Stimulated activated CD4-positive, alpha-beta T cell treated with anti-CD3 and anti-CD28 coated beads, Interleukin-4, amount 100 ng/mL, for 4 hours (primary cell): ENCODE data around the gene NSUN3.
"Not testable (repeated sequence)": the region's sequence is repeated elsewhere in the genome, so short reads cannot be mapped to it uniquely, and the experiment has no call there.

Source experiments
- DNase-seq, 2 experiments: peaks; one replicate each; pipeline ENCODE4 v3.0.0-alpha.2; 2020

NSUN3 gene

DNA sequence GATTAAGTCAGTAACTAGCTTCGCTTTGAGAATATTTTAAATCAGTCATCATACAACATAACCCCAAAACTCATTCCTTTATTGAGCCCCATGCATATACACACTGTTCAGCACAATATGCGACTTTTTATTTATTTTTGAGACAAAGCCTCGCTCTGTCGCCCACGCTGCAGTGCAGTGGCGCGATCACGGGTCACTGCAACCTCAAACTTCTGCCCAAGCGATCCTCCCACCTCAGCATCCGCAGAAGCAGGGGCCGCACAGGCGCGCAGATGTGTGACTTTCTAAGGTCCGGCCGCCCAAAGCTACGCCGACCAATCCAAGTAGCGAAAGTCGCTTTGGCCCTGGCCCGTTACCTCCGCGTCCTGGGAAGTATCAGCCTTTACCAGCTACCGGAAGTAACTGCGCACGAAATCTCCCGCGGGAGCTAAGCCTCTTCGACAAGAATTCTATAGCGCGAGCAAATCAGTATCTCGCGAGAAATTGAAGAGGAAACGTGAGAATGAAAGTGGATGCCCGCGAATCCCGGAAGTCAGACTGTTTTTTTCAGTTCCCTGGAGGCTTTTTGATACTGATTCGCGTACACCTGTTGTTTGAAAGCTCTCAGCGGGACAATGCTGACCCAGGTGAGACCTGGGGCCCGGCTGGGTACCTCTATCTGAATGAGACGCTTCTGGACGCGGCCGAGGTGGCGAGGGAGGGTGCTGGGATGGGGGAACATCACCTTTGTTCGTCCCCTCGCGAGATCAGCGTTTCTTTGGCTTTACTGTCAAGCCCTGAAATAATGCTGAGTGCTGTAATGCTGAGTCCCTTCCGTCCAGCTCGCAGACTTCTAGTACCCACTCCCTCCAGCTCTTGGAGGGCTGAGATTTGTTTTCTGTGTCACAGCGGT lies at the start of gene NSUN3, which contains the start of gene DHFR2:
Gene NSUN3, plus strand, starts transcription at position 549 of the 892 bp plus-strand sequence. Its CDS starts 66 bp downstream, at position 615.
Gene DHFR2, minus strand, starts transcription at position 404 of the 892 bp plus-strand sequence. CDS start 1,405 bp downstream, outside the sequence.
- DNase-seq, result peak; percentile 67 to 83

DNA sequence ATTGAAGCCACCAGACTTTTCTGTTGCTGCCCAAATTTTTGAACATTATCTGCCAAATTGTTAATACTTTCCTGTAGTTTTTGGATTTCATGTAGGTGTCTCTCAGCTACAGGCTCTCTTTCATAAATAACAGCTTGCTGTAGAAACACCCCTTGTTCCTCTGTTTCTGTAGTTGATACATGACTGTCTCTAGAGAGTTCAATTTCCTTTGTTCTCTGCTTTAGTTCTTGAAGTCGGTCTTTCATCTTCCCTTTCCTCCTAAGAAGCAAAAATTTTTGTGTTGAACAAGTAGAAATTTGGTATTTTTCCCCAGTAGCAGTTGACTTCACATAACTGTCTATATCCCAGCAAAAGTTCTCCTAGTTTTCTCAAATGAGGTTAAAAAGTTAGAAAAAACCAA lies 47.8 kb upstream of the NSUN3 start:
- no peak for DNase-seq

DNA sequence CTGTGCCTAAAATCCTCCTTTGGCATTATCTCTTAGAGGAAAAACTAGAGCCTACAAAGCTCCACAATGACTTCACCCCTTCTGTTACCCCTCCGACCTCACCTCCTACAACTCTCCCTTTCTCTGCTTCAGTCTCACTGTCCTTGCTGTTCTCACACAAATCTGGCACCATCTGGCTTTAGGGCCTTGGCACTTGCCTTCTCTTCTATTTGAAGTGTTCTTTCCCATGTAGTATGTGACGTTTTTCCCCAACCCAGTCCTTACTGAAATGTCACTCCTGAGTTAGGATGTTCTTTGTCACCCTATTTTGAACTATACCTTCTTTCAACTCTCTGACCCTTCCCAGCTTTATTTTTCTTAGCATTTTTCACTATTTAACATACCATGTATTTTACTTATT lies 43.2 kb upstream of the NSUN3 start:
- DNase-seq, result no peak

DNA sequence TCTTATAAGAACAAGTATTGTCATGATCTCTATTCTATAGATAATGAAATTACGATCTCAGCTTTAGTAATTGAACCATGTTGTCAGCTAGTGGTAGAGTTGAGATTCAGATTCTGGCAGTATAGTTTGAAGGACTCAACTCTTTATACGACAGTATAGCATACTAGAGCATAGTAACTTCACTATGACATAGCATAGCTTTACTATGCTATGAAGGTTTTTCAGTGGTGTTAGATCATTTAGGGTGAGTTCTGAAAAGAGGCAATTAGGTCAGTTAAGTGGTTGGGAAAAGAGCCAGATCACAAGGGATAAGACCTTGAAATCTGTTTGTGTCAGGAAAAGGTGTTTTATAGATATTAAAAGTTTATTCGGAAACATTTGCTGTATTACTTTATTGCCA lies 42.6 kb upstream of the NSUN3 start:
- DNase-seq, result no peak

DNA sequence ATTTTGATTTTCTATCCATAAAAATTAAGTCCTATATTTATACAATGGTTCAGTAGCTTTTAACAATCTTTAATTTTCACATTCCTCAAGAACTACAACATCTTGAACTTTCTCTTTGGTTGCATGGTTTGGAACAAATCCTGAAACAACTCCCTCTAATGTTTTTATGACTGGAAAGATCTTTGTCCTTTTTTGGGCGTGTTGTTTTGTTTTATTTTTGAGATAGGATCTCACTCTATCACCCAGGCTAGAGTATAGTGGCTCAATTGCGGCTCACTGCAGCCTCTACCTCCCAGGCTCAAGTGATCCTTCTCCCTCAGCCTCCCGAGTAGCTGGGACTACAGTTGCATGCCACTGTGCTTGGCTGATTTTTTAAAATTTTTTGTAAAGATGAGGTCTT lies 38.5 kb upstream of the NSUN3 start:
- no peak for DNase-seq

DNA sequence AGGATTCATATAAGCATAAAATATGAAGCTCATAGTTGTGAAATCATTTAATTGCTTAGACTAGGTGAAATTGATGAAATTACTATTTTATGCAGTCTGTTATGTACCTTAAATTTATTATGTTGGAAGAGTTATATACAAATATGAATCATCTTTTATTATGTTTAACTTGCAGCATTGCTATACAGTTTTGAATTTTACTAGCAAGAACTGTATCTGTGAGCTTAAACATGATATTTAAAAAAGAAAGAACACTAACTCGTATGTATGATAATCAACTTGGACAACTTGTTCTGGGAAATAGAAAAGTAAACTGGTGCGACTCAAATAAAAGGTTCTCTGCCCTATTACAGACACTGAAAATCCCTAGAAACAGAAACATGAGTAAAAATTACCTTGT lies 36.2 kb upstream of the NSUN3 start:
- DNase-seq, result no peak

DNA sequence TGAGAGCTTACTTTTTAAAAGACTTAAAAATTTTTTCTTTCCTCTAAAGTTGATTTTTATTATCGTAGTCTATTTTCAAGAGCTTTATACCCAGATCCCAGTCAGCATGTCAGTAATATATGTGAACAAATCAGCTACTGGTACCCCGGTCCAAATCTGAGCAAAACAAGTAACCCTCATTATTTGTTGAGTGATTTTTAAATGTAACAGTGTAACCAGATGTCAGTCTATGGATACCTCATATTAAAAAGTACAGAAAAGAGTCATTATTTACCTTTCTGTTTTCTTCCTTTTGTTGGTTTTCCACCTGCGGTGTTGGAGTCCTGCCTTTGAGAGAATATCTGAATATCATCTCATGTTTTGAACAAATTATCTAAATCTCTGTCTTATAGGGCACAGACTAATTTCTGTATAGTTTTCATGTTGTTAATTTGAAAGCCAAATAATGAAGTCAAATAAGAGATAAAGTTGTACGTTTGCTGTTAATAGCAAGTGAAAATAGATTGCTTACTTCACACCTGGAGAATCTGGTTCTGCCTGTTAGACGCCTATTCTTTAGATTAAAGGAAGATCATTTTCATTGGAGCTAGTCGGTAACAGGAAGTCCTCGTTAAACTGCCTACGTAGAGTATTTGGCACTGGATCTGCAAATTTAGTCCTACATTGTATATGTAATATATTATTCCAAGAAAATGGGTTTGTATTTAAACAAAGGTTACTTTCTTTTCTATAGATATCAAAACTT lies 34.6 kb upstream of the NSUN3 start, which contains the start of gene STX19:
Gene STX19, minus strand, starts transcription at position 505 of the 745 bp plus-strand sequence. CDS start 13,328 bp downstream, outside the sequence.
- DNase-seq, result no peak

DNA sequence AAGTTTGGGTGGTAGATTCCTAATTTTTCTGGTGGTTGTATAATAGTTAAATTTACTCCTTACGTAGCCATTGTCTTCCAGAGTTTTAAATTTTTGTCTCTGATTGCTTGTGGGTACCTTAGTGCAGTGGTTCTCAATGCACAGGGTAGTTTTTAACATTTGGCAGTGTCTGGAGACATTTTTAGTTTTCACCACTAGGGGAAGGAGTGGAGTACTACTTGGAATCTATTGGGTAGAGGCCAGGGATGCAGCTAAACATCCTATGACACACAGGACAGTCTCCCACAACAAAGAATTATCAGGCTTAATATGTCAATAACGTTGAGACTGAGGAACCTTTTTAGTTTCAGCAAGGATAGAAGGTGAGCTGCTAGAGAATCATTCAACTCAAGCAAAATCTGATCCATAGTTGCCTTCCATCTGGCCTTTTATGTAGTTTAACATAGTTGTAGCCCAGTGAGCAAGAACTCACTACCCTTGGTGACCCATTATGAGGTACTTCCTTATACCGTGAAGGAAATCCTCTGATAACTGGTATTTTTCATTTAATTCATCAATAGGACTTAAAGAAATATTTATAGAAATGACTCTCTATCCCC lies 25.9 kb upstream of the NSUN3 start:
- DNase-seq, result no peak

DNA sequence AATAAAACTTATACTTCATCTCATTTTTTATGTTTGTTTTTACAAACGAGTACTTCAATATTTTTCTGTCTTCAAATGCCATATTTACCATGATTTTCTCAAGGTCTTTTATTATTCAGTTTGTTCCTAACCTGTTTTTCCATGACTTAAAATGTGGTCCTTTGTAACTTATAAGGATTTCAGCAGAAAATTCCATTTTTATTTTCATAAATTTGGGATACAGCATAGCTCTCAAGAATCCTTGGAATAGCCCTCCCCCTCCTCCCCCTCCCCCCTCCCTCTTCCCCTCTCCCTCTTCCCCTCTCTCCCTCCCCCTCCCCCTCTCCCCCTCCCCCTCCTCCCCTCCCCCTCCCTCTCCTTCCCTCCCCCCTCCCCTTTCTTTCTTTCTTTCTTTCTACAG lies 19.6 kb upstream of the NSUN3 start:
- DNase-seq, result no peak

DNA sequence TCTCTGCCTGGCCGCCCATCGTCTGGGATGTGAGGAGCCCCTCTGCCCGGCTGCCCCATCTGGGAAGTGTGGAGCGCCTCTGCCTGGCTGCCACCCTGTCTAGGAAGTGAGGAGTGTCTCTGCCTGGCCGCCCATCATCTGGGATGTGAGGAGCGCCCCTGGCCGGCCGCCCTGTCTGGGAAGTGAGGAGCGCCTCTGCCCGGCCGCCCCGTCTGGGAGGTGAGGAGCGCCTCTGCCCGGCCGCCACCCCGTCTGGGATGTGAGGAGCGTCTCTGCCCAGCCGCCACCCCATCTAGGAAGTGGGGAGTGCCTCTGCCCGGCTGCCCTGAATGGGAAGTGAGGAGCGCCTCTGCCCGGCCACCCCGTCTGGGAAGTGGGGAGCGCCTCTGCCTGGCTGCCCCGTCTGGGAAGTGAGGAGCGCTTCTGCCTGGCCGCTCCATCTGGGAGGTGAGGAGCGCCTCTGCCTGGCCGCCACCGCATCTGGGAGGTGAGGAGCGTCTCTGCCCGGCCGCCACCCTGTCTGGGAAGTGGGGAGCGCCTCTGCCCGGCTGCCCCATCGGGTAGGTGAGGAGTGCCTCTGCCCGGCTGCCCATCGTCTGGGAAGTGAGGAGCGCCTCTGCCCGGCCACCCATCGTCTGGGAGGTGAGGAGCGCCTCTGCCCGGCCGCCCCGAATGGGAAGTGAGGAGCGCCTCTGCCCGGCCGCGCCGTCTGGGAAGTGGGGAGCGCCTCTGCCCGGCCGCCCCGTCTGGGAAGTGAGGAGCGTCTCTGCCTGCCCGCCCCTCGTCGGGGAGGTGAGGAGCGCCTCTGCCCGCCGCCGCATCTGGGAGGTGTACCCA lies 18.5 kb upstream of the NSUN3 start:
- DNase-seq, result not testable (repeated sequence)

DNA sequence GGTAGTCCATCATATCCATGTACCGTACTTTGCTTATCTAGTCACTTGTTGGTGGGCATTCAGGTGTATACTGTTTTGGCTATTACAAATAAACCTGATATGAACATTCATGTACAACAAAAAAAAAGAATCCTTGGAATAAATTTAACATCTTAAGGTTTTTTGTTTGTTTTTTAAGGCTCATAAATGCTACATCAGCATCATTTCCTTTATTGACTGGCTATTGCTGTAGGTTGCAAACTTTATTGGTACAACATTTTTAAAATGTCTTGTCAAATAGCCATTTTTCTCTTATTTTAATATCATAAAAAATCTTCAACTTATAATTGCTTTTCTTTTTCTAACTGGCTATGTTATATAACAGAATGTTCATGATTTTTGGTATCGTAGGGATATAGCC lies 16.3 kb upstream of the NSUN3 start:
- no peak for DNase-seq

DNA sequence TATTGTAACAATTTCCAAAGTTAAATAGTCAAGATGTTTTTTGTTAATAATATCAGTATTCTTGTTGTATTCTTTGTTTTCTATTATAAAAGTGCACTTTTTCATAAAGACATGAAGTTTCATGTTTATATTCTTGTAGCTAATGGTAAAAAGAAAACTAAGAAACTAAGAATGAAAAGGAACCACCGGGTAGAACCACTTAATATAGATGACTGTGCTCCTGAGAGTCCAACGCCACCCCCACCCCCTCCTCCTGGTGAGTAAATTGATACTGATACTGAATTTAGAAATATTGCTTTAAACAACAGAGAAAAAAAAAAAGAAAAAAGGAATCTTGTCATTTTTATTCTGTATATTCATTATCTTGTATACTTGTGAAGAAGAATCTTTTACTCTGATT lies 13.6 kb upstream of the NSUN3 start:
- DNase-seq, result no peak

DNA sequence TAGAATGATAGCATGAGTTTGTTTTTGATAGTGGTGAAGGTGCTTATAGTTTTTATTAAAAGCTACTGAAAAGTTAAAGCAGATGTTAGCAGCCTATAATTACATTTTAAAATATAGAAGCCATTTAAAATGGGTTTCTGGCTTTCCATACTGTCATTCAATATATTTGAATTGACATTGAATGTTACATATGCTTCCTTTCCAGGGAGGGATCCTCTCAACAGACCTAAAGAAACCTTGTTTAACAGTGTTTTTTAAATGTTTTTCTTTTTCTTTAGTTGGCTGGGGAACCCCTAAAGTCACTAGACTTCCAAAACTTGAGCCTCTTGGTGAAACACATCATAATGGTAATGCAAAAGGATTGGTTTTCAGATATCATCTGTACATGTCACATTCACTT lies 12.3 kb upstream of the NSUN3 start:
- DNase-seq, result no peak

DNA sequence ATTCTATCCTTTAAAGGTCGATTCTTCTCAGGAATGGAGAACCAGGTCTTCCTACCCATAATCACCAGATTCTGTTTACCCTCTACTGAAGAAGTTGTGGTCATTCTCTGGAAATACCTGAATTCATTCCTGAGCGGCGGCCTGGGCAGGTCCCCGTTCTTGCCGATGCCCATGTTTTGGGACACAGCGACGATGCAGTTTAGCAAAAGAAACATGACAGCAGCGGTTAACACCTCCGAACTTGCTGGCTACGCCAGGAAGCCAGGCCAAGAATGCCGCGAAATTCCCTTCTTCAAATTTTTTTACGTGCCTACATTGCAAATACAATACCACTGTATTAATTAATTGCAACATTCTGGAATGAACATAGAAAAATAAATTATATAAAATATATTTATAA lies 1.6 kb upstream of the NSUN3 start:
- no peak for DNase-seq

DNA sequence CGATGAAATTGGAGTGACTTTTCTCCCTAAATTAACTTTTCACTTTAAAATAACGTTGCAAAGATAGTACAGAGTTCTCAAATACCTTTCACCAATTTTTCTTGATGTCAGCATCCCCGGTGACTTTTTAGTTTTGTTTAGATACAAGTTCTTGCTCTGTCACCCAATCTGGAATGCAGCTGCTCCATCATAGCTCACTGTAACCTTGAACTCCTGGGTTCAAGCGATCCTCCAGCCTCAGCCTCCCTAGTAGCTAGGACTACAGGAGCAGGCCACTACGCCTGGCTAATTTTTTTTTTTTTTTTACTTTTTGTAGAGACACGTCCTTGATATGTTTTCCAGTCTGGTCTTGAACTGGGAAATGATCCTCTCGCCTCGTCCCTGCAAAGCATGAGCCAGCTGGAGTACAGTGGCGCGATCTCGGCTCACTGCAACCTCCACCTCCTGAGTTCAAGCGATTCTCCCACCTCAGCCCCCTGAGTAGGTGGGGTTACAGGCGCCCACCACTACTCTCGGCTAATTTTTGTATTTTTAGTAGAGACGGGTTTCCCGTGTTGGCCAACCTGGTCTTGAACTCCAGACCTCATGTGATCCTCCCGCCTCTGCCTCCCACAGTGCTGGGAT lies 747 bp downstream of the NSUN3 start:
- no peak for DNase-seq

DNA sequence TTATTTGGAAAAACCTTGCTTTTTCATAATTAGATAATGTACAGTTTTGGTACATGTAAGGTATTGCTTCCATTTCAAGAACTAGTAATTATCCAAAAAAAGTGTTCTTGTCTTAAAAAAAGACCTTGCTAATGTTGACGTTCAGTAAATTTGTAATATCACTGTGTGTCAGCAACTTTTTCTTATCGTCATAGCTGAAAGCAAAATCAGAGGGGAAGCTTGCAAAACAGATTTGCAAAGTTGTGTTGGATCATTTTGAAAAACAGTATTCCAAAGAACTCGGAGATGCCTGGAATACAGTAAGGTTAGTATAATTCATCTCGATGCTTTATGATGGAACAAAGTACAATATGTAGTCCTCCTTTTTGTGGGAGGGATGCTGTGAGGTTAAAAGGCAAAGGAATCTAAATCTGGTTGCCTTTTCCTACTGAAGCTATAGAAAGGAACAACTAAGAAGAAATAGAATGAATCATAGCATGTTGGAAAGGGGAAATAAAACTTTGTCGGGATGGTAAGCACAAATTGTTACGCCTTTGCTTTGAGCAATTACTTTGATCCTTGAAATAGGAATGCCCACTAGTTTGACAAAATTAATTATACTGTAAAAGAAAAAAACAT lies 1.5 kb downstream of the NSUN3 start:
- no peak for DNase-seq

DNA sequence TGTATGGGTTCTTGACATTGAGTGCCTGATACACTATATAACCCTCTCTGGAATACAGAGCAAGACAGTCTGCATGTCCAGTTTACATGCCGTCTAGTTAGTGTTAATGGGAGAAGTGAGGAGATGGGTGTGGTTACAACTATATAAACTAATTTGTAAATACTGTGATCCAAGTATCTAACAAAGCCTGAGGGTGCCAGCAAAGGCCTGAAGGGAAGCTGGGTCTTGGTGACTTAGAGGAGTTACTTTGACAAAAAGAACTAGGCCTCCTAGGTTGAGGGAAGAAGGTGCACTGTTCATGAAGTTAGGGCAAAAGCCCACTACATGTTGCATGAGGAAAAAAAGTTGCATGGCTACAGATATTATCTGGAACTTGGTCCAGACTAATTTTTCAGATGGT lies 2.3 kb downstream of the NSUN3 start:
- no peak for DNase-seq

DNA sequence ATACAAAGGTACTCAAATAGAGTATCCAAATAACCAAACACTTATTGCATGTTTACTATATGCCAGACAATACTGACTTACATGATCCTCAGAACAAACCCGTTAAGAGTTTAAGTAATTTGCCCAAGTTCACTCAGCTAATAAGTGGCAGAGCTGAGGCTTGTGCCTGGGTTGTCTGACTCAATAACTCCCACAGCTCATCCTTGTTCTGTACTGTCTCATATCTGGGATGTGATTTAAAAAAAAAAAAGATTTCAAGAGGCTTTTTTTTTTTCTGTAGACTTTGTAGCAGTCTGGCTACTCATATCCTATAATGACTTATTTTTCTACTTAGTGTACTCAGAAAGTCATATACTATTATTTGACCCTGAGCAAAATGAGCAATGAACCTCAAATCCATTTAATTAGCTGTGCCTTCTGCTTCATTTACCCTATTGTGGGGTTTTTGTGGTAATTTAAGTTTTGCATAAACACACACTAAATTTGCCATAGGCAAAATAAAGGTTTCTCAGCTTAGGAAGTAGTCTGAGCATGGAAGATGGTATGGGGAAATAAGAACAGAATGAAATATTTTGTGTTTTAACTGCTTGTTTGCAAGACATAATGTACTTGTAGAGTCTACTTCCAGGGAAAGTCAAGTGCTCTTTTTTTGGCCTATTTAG lies 3.1 kb downstream of the NSUN3 start:
- DNase-seq, result no peak

DNA sequence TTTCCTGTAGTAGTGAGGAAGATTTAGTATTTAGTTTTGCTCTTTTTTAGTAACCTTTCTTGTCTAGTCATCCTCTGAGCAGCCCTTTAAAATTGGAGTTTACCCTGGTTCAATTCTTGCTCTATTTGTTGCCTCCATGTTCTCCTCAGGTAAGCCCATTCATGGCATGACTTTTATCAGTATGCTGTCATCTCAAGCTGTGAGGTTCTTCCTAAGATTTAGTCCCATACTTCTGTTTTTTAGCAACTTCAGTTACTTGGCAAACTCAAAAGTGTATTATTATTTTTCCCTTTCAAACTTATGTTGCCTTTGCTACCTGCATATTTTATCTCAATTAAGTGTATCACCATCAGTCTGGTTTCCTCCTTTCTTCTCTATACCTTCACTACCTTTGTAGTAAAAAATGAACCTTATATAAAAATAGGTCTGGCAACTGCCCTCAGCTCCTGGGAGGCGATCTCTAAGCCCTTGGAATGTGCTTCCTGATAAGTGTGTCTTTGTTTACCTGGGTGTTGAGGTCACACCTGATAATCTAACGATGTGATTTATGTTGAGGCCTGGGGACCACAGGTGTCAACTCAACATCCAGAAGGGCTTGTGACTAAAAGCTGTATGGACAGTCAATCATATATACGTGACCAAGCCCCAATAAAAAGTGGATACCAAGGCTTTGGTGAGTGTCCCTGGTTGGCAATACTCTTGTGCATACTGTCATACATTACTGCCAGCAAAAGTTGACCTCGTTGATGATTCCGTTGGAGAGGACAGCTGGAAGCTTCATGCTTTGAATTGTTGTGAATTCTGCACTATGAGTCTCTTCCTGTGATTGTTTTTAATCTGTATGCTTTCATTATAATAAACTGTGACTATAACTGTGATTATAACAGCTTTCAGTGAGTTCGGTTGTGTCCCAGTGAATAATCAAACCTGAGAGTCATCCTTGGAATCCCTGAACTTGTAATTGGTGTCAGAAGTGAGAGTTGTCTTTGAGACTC lies 3.9 kb downstream of the NSUN3 start:
- DNase-seq, result no peak
